Stimulated activated CD4-positive, alpha-beta T cell treated with anti-CD3 and anti-CD28 coated beads, Interleukin-1b, Interleukin-23, amount 100 ng/mL, for 24 hours (primary cell): Measurements from ENCODE around the gene LRP1B.
"Not testable (repeated sequence)": the region's sequence is repeated elsewhere in the genome, so short reads cannot be mapped to it uniquely, and the experiment has no call there.

Experiments used
- DNase-seq, 4 experiments: peaks; one replicate each; pipeline ENCODE4 v3.0.0-alpha.2; 2020; ENCODE audit warnings: low read depth in 4 of 4, low spot score in 1 of 4

The LRP1B gene

DNA sequence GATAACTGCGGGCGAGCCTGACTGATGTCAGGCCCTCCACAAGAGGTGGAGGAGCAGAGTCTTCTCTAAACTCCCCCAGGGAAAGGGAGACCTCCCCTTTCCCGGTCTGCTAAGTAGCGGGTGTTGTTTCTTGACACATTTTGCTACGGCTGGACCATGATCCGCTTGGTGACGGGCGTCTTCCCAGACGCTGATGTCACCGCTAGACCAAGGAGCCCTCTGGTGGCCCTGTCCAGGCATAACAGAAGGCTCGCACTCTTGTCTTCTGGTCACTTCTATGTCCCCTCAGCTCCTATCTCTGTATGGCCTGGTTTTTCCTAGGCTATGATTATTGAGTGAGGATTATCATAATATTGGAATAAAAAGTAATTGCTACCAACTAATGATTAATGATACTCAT, 1166.5 kb downstream of the LRP1B start:
- not testable (repeated sequence) for DNase-seq

- no peak for DNase-seq
These were observed 1180.9 kb downstream of the LRP1B start for GRCh38 chr2:140949932-140950331.

DNA sequence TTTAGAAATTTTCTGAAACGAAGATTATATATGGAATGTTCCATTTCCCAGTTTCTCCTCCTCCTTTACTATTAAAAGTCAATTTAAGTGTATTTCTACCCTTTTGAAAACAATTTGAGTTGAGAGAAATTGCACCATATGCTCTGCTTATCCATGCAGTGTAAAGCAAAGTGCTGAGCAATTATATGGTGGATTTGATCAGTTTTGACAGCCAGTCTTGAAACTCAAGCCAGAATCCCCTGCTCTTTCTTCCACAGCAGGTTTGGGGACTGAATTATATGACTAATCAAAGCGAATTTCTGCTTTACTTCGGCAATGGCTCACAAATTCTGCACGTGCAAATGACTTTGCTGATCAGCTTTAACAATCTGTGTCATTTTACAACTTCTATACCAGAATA, 1183.6 kb downstream of the LRP1B start:
- no peak for DNase-seq

DNA sequence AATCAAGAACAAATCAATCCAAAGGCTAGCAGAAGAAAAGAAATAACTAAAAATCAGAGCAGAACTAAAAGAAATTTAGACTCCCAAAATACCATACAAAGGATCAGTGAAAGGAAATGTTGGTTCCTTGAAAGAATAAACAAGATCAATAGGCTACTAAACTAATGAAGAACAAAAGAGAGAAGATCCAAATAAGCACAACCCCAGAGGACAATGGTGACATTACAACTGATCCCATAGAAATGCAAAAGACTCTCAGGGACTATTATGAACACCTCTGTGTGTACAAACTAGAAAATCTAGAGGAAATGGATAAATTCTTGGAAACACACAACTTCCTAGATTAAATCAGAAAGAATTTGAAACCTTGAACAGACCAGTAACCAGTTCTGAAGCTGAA, 1186.9 kb downstream of the LRP1B start:
- DNase-seq: no peak

- DNase-seq: no peak
These were observed 1188.5 kb downstream of the LRP1B start for GRCh38 chr2:140942284-140942683.

DNA sequence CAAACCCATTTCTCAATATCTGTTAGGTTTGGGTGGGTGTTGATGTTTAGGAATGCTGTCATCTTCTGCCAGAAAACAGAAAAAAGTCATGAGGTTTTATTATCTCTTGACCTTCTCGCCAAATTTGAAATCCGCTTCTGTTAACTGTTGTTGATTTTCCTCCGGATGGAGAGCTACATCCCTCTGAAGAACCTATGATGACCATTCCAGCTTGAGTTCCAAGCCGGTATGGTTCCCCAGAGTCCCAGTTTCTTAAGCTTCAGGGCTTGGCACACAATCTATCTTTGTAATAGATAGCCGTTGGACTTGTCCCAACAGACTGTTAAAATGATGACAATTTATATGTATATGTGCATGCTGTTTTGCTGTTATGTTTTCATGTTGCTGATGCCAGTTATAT, 1201.0 kb downstream of the LRP1B start:
- DNase-seq: no peak

GRCh38 chr2:140918426-140918825, 1212.4 kb downstream of the LRP1B start:
- no peak for DNase-seq

- DNase-seq: no peak
These were observed 1214.4 kb downstream of the LRP1B start for GRCh38 chr2:140916410-140916809.

DNA sequence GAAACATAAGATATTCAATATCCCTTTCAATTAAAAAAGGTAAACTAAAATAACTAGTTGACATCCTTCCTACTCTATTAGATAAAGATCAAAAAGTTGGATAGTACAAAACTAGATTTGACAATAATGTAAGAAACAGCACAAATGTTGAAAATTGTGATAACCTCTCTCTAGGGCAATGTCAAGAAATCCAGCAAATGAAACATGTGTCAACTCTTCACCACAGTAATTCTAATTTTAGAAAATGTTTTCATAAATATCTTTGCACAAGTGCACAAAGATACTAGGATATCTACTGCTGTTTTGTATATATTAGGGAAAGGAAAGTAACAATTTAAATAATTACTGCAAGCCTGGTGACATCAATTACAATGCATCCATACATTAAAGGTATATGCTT, 1220.1 kb downstream of the LRP1B start:
- no peak for DNase-seq

GRCh38 chr2:140905083-140905781, 1225.6 kb downstream of the LRP1B start:
- no peak for DNase-seq

- no peak for DNase-seq
These were observed 1235.4 kb downstream of the LRP1B start for GRCh38 chr2:140895378-140895777.

- no peak for DNase-seq
These were observed 1237.1 kb downstream of the LRP1B start for GRCh38 chr2:140893685-140894084.

DNA sequence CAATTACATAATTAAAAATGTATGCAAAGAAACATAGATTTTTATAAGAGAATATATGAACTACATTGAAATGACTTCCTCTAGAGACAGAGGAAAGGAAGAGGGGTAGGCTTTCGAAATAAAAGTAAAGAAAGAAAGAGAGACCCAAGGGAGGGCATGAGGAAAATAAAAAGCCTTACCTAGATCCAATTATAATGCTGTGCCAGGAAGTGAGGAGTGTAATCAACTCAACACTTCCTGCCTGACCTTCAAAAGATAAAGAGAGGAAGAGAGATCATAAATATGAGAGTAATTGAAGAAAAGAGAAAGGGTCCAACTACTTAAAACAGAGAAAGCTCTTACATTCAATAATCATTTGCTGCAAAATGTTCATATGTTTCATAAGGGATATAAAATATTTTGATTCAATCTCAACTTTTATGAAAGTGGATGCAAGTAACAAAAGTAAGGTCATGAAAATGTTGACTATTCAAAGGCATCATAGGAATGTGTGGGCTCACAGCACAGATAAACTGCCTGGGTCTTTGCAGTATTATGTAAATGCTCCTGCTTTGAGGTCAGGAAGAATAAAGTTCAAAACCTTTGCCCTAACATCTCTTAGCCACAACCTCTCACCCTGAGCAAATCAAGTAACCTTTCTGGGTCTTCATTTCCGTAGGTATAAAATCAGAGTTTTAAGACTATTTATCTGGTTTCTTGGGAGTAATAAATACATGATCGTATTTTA, 1237.7 kb downstream of the LRP1B start:
- no peak for DNase-seq

- no peak for DNase-seq
These were observed 1238.4 kb downstream of the LRP1B start for GRCh38 chr2:140892436-140892835.

- no peak for DNase-seq
These were observed 1239.1 kb downstream of the LRP1B start for GRCh38 chr2:140891614-140892212.

GRCh38 chr2:140882671-140883620, 1247.9 kb downstream of the LRP1B start:
- no peak for DNase-seq

GRCh38 chr2:140880573-140880972, 1250.2 kb downstream of the LRP1B start:
- DNase-seq: no peak

DNA sequence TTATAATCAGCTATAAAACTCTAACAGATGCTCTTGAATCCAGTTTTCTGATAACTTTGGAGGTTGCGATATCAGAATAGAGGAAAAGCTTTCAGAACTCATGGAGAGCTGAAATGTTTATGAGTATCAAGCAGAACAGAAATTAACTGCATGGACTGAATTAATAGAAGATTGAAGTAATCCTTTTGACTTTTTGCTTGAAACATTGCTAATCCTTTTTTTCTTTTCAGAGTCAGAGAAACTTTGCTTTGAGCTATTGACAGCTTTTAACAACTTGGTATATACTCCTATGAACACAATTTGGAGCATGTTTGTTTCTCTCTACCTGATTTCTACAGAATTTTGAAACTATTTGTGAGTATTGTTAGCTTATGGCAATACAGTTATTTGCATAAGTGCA, 1254.8 kb downstream of the LRP1B start:
- DNase-seq: no peak

GRCh38 chr2:140873915-140874531, 1256.8 kb downstream of the LRP1B start:
- DNase-seq: no peak

GRCh38 chr2:140869925-140870324, 1260.9 kb downstream of the LRP1B start:
- DNase-seq: no peak

DNA sequence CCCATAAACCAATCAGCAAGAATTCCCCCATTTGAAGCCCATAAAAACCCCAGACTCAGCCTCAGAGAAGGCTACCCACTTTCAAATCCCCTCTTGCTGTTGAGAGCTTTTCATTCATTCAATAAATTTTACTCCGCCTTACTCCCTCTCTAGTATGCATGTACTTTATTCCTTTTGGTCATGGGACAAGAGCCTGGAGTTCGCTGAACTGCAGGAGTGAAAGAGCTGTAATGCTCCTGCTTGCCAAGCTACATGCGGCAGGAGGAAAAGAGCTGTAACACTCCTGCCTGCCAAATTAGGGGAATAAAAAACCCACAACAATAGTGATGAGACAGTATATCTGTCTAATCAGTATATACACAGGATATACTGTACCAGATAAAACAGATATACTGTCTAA, 1261.7 kb downstream of the LRP1B start:
- no peak for DNase-seq
